NCI-H1436 treated with DMSO at 0.1 percent for 48 hours (cell line): ENCODE data around the gene ALG5.

Experiments used
- DNase-seq: peaks from one replicate; lab custom pipeline; 2025; lab: John Stamatoyannopoulos, UW

The ALG5 gene

GRCh38 chr13:36979361-36980050, 19.6 kb downstream of the ALG5 start:
- DNase-seq: no peak

GRCh38 chr13:36975172-36975571, 24.0 kb downstream of the ALG5 start:
- DNase-seq: no peak

- no peak for DNase-seq
Observed at GRCh38 chr13:36973621-36974295, 25.4 kb downstream of the ALG5 start.

- no peak for DNase-seq
Observed at GRCh38 chr13:36973009-36973408, 26.1 kb downstream of the ALG5 start.

- DNase-seq: no peak
Observed at GRCh38 chr13:36966404-36966803, 32.7 kb downstream of the ALG5 start.

- no peak for DNase-seq
Observed at GRCh38 chr13:36965767-36966166, 33.4 kb downstream of the ALG5 start.

DNA sequence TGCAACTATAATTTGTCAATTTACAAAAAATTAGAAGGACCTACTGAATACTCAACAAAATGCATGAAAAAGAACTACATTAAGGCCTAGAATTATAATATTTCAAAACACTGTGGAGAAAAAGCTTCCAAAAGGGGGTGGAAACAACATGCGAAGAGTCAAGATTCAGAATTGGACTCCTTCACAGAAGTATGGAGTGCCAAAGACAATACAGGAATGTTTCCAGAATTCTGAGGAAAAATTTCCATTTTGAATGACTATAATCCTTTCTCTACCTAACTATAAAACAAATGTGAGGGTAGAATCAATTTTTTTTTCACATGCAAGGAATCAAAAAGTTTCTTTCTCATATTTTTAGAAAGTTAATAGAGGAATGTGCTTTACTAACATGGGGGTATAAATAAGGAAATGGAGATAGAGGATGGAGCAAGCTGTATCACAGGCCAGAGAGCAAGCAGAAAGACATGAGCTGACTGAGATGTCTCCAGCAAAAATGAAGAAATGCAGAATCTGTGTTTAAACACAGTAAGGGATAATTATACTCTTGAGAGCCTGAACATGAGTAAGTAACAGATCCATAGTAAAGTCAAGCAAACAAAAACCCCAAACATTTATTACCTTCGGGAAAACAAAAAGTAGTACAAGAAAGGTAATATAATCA, 39.6 kb downstream of the ALG5 start:
- DNase-seq: no peak

GRCh38 chr13:36954542-36954941, 44.6 kb downstream of the ALG5 start:
- DNase-seq: no peak

- no peak for DNase-seq
Observed at GRCh38 chr13:36950920-36951319, 48.2 kb downstream of the ALG5 start.

- no peak for DNase-seq
Observed at GRCh38 chr13:36950330-36950729, 48.8 kb downstream of the ALG5 start.

GRCh38 chr13:36945078-36945477, 54.1 kb downstream of the ALG5 start:
- no peak for DNase-seq

- DNase-seq: no peak
Observed at GRCh38 chr13:36925603-36926002, 73.5 kb downstream of the ALG5 start.

- no peak for DNase-seq
Observed at GRCh38 chr13:36924001-36924400, 75.1 kb downstream of the ALG5 start.

GRCh38 chr13:36921631-36922301, 77.4 kb downstream of the ALG5 start:
- DNase-seq: no peak

GRCh38 chr13:36920616-36921185, 78.4 kb downstream of the ALG5 start:
- no peak for DNase-seq

GRCh38 chr13:36919833-36920615, 79.1 kb downstream of the ALG5 start, which contains the start of gene SMAD9:
TSS of gene SMAD9 (minus strand) at chr13:36920238. CDS start at chr13:36879689, 40,549 bp downstream.
- no peak for DNase-seq

DNA sequence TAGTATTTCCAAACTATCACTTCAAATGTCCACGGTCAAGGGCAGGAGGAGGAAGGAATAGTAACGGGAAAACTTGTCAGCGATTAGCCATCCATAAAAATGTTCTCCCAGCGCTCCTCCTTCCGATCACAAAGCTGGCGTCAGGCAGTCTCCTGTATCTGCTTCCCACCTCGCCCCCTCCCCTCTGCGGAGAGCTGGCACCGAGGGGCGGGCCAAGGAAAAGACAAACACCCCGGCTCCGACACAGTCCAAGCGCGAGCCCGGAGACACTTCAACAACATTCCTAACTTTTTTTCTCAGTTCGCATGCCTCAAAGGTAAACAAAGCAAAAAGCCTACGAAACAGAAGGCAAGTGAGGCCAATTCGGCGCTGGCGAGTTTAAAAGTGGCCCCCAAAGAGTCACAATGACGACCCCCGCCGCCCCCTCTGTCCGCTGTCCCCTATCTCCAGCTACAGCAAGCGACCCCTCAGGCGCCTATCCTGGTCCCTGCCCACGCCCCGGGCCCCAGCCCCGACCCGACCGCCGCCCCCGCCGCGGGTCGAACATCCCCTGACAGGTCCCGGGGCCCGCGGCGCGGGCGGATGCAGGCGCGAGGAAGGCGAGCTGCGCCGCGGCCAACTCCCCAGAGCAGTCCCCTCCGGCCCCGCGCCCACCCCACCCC, 79.8 kb downstream of the ALG5 start:
- no peak for DNase-seq

GRCh38 chr13:36918246-36919131, 80.7 kb downstream of the ALG5 start:
- DNase-seq: no peak

DNA sequence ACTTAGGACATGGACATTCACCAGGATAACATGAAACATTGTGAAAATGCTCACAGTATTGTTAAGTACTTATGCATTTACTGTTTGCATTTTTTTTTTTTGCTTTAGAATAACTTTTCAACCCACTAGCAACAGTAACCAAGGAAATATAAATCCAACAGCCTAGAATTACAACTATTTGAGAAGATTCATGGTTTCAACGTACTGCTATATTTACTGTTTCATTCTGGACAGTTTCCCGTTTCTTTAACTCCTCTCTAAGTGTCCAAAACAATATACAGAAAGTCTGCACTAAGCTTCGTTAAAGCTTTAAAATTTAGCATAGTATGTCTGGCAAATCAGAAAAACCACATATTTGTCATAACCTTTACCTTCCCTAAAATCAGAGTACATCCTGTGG, 81.8 kb downstream of the ALG5 start:
- no peak for DNase-seq
